ENCODE data around the gene CETP. TPM values are rescaled to one million over a fixed set of nuclear protein-coding genes. Genes with fewer than 3 reads are reported as not detected.

The CETP gene
- total and polyA plus RNA-seq, 12 donors, result 1.2 to 7.9 (median 2.8) TPM

- TF ChIP-seq CTCF (IDR thresholded peaks at IDR 0.05), result no peak
- TF ChIP-seq POLR2A (IDR thresholded peaks at IDR 0.05), result no peak
- 92 to 97% (median 93%) methylated on average over 5 to 8 of the region's 8 CpGs for WGBS, 4 donors
- H3K36me3 ChIP-seq (replicated peaks in 1 of 2), result peaks cover 0 to 14% of the 10 kb centered on the region in 2 donors
- no peaks in the 10 kb centered on the region for H3K9me3 ChIP-seq (replicated peaks in 1 of 3)
- intact Hi-C loops (cut with DNase I), result no loop called here
- H3K27me3 ChIP-seq, result no peaks in the 10 kb centered on the region
- no peaks in the 10 kb centered on the region for H3K4me1 ChIP-seq (replicated peaks in 1 of 2)
- H3K27ac ChIP-seq, result no peak overlapping the region
- no peak overlapping the region for H3K4me3 ChIP-seq
- no peak for DNase-seq
Measured at GRCh38 chr16:57023541-57024249, 61.9 kb downstream of the CETP start.

- H3K9me3 ChIP-seq (replicated peaks in 1 of 3), result no peaks in the 10 kb centered on the region
- TF ChIP-seq CTCF (IDR thresholded peaks at IDR 0.05), result no peak
- no peak for TF ChIP-seq POLR2A (IDR thresholded peaks at IDR 0.05)
- H3K27me3 ChIP-seq, result no peaks in the 10 kb centered on the region
- peaks cover 0 to 14% of the 10 kb centered on the region in 2 donors for H3K36me3 ChIP-seq (replicated peaks in 1 of 2)
- WGBS, 4 donors, result 91 to 97% (median 94%) methylated on average over 15 to 19 of the region's 19 CpGs
- H3K27ac ChIP-seq, result no peak overlapping the region
- no peaks in the 10 kb centered on the region for H3K4me1 ChIP-seq (replicated peaks in 1 of 2)
- no peak overlapping the region for H3K4me3 ChIP-seq
- intact Hi-C loops (cut with DNase I), result no loop called here
- DNase-seq, result no peak
Measured at GRCh38 chr16:57024894-57025680, 63.3 kb downstream of the CETP start.

- Histone ChIP-seq H3K9me3 (replicated peaks in 1 of 3) (no peaks in the 10 kb centered on the region), H3K27me3 (no peaks in the 10 kb centered on the region), H3K4me3 (no peak overlapping the region), H3K27ac (no peak overlapping the region), H3K4me1 (replicated peaks in 1 of 2) (no peaks in the 10 kb centered on the region), H3K36me3 (replicated peaks in 1 of 2) (peaks cover 0 to 9% of the 10 kb centered on the region in 2 donors)
- 88 to 98% (median 91%) methylated on average over 13 to 21 of the region's 21 CpGs for WGBS, 4 donors
- intact Hi-C loops (cut with DNase I), result no loop called here
- DNase-seq, result no peak
- TF ChIP-seq POLR2A (IDR thresholded peaks at IDR 0.05) (no peak), CTCF (IDR thresholded peaks at IDR 0.05) (no peak)
Measured at GRCh38 chr16:57025941-57026777, 64.4 kb downstream of the CETP start.

GRCh38 chr16:57026778-57027062 lies 65.0 kb downstream of the CETP start:
- 71 to 97% (median 90%) methylated on average over 1 to 3 of the region's 3 CpGs for WGBS, 4 donors
- no peak for DNase-seq

More at GRCh38 chr16:57026778-57027062, 65.0 kb downstream of the CETP start:
- no peaks in the 10 kb centered on the region for H3K9me3 ChIP-seq (replicated peaks in 1 of 3)
- H3K36me3 ChIP-seq (replicated peaks in 1 of 2), result peaks cover 0 to 4% of the 10 kb centered on the region in 2 donors
- no peak overlapping the region for H3K27ac ChIP-seq
- intact Hi-C loops (cut with DNase I), result no loop called here
- no peak for TF ChIP-seq CTCF (IDR thresholded peaks at IDR 0.05)
- TF ChIP-seq POLR2A (IDR thresholded peaks at IDR 0.05), result no peak
- no peaks in the 10 kb centered on the region for H3K27me3 ChIP-seq
- H3K4me3 ChIP-seq, result no peak overlapping the region
- no peaks in the 10 kb centered on the region for H3K4me1 ChIP-seq (replicated peaks in 1 of 2)

Data from adrenal gland (tissue), 12 donors.